ENCODE data around the gene CRYZ. TPM values are rescaled to one million over a fixed set of nuclear protein-coding genes. Genes with fewer than 3 reads are reported as not detected.

The CRYZ gene
- total RNA-seq: 32.7 and 33.5 TPM in 2 replicates
- 22.2 and 24.5 TPM in 2 replicates for polyA plus RNA-seq
- 29.8 and 36.9 TPM in 2 replicates for polyA plus RNA-seq (2011; cell fraction: cytosol; rRNA removed)
- 30.8 and 42.8 TPM in 2 replicates for polyA plus RNA-seq (2011; cell fraction: nucleus; rRNA removed)
- polyA plus RNA-seq (2012): 18.6 and 36.7 TPM in 2 replicates
- 32.0 and 35.7 TPM in 2 replicates for polyA minus RNA-seq
- 7.9 TPM for polyA minus RNA-seq (2011; cell fraction: cytosol; rRNA and poly(A)+ RNA removed)
- 10.7 and 20.9 TPM in 2 replicates for polyA minus RNA-seq (2011; cell fraction: nucleus; rRNA and poly(A)+ RNA removed)
- Bru-seq, nascent RNA: percentile 67 among the genes with signal in this experiment
- BruChase-seq, experiment 1, labeled RNA remaining after a 6-hour chase: percentile 76 among the genes with signal in this experiment
- BruChase-seq, experiment 2, labeled RNA remaining after a 2-hour chase: percentile 62 among the genes with signal in this experiment
- long read RNA-seq, transcript CRYZ-203 (8 exons, 1,292 nt): minor isoform, 9 of 114 reads
- long read RNA-seq, transcript CRYZ-201 (9 exons, 1,888 nt): major isoform, 81 of 114 reads
- long read RNA-seq, transcript CRYZ-205 (10 exons, 2,301 nt): minor isoform, 16 of 114 reads
- long read RNA-seq, partial matches to known transcripts: 3 of 114 reads
- long read RNA-seq, other reads (novel, unspliced or antisense): 5 of 114 reads

- TF ChIP-seq JUN (IDR thresholded peaks at IDR 0.05; ENCODE audit: borderline replicate concordance, insufficient read depth, insufficient read length, low read depth): no peak
- peak; percentile 75 for TF ChIP-seq POLR2AphosphoS5 (IDR thresholded peaks at IDR 0.05; ENCODE audit: insufficient read depth, low read depth, low read length)
- TF ChIP-seq CTCF (IDR thresholded peaks at IDR 0.05; ENCODE audit: extremely low read depth in 1 of 2, insufficient read depth in 1 of 2, low read depth in 1 of 2, low read length in 2 of 2): peak in 1 of 2 donors; percentile 11
- no peak for TF ChIP-seq FOS (IDR thresholded peaks at IDR 0.05; ENCODE audit: borderline replicate concordance, insufficient read depth, low read length)
- TF ChIP-seq MAX (IDR thresholded peaks at IDR 0.05; ENCODE audit: insufficient read depth, insufficient read length): peak; percentile 2
- peak; percentile 18 for TF ChIP-seq MYC (IDR thresholded peaks at IDR 0.05; ENCODE audit: low read depth, low read length)
- no peak for TF ChIP-seq EZH2 (IDR thresholded peaks at IDR 0.05; ENCODE audit: borderline replicate concordance, low read depth, low read length, severe bottlenecking)
- peak; percentile 77 for TF ChIP-seq POLR2A (IDR thresholded peaks at IDR 0.05; ENCODE audit: low read depth, low read length)
- TF ChIP-seq GATA2 (IDR thresholded peaks at IDR 0.05; ENCODE audit: insufficient read depth, insufficient read length, low read depth, low read length): no peak
- FAIRE-seq: peak; percentile 78
- Histone ChIP-seq H3K4me2 (ENCODE audit: insufficient read depth, low read length) (peak within 1 kb of the TSS; percentile 84), H3K27ac (ENCODE audit: insufficient read depth, low read depth, low read length) (peak within 1 kb of the TSS; percentile 83), H3K4me1 (ENCODE audit: control insufficient read depth, extremely low read depth, insufficient read depth, low read length) (peaks cover 25% of the 10 kb centered on the region), H3K79me2 (ENCODE audit: control insufficient read depth, insufficient read depth, low read length) (peaks cover 19% of the 10 kb centered on the region), H4K20me1 (replicated peaks; ENCODE audit: control insufficient read depth, extremely low read depth, insufficient read depth, low read length) (no peaks in the 10 kb centered on the region), H3K9me3 (replicated peaks; ENCODE audit: control insufficient read depth, insufficient read depth, low read length) (no peaks in the 10 kb centered on the region), H3K27me3 (ENCODE audit: control insufficient read depth in 2 of 2, insufficient read depth in 2 of 2, low read length in 2 of 2) (no peaks in the 10 kb centered on the region), H3K4me3 (replicated peaks in 1 of 3; ENCODE audit: insufficient read depth in 1 of 3, low read depth in 1 of 3, low read length in 3 of 3) (peak within 1 kb of the TSS; percentile 64 to 92 (median 72)), H3K36me3 (ENCODE audit: control insufficient read depth in 2 of 2, extremely low read depth in 1 of 2, insufficient read depth in 2 of 2, low read length in 2 of 2) (peaks cover 5 to 6% of the 10 kb centered on the region in 2 experiments), H2AFZ (ENCODE audit: low read depth, low read length) (peak within 1 kb of the TSS; percentile 95), H3K9ac (replicated peaks; ENCODE audit: extremely low read depth, insufficient read depth, low read length) (peak within 1 kb of the TSS; percentile 94), H3K9me1 (replicated peaks; ENCODE audit: control insufficient read depth, extremely low read depth, insufficient read depth, low read length) (no peaks in the 10 kb centered on the region)
- dilution Hi-C loops (cut with MboI; ENCODE audit: extremely low pct_ligation_motif_present, low sequenced_read_pairs): no loop called here
- BruUV-seq (replicated peaks): TSS peak; percentile 52
- intact Hi-C loops (cut with micrococcal nuclease): loop anchor here (1.0 to 10.0 kb wide), 5 partner anchors 43 to 1141 kb away; partner anchors contain the start of genes ACADM, FPGT, LRRIQ3 and RABGGTB
- DNase-seq (ENCODE audit: low read depth, low spot score): peak; percentile 92
- ChIA-PET POLR2A (no interaction called here), CTCF (interaction anchor here (0.7 to 2.1 kb wide), 13 partner anchors 9 to 44 kb away, joined by 3 to 19 read pairs (median 4); no protein-coding TSS in a partner anchor)
These were observed at the start of gene CRYZ, which contains the start of gene TYW3 for GRCh38 chr1:74732960-74733603. Gene CRYZ, minus strand, starts transcription at chr1:74733050. Its CDS starts 8,229 bp downstream, at chr1:74724821. Gene TYW3, plus strand, starts transcription at chr1:74733152. Its CDS starts 93 bp downstream, at chr1:74733245.

Measured in endothelial cell of umbilical vein (primary cell).